CD14-positive monocyte (primary cell): ENCODE results near the gene TMEM91. TPM values are rescaled to one million over a fixed set of nuclear protein-coding genes. Genes with fewer than 3 reads are reported as not detected.
A peak's percentile ranks its signal among the peaks of the same experiment; 100 is the strongest.

ENCODE experiments used
- DNase-seq, 3 donors: peaks; one replicate each; pipeline ENCODE4 v3.0.0-alpha.2; 2011 to 2022
- H2AFZ ChIP-seq: 2 replicates; pipeline ENCODE4 v1.6.0; 2012; ENCODE audit warnings: mild to moderate bottlenecking, low read depth, low read length, inconsistent platforms; ENCODE audit not compliant: insufficient read depth, poor library complexity, severe bottlenecking
- H3K27ac ChIP-seq, 2 donors: 1 replicate in 1 of 2; 2 replicates in 1 of 2; pipeline ENCODE4 v1.5.1; 2012 to 2013; ENCODE audit warnings: low read length in 2 of 2, control low read depth in 1 of 2, inconsistent platforms in 1 of 2, low read depth in 1 of 2, mild to moderate bottlenecking in 1 of 2
- H3K27me3 ChIP-seq, 2 donors: one replicate each; pipeline versions ENCODE4 v1.6.0 to v1.6.1; 2011 to 2013; ENCODE audit warnings: low read length in 2 of 2; ENCODE audit not compliant: control insufficient read depth in 2 of 2, insufficient read depth in 2 of 2
- H3K36me3 ChIP-seq, 2 donors: replicated peaks in 1 of 2; 1 replicate in 1 of 2; 2 replicates in 1 of 2; pipeline versions ENCODE4 v1.5.1 to v1.6.1; 2012 to 2013; ENCODE audit warnings: low read length in 2 of 2, control low read depth in 1 of 2, inconsistent platforms in 1 of 2, mild to moderate bottlenecking in 1 of 2; ENCODE audit not compliant: insufficient read depth in 2 of 2, control insufficient read depth in 1 of 2
- H3K4me1 ChIP-seq, 2 donors: 1 replicate in 1 of 2; 2 replicates in 1 of 2; pipeline versions ENCODE4 v1.5.1 to v1.6.1; 2012 to 2013; ENCODE audit warnings: low read length in 2 of 2, control low read depth in 1 of 2, inconsistent platforms in 1 of 2, mild to moderate bottlenecking in 1 of 2, moderate library complexity in 1 of 2; ENCODE audit not compliant: insufficient read depth in 2 of 2, control insufficient read depth in 1 of 2
- H3K4me2 ChIP-seq: replicated peaks from 2 replicates; pipeline ENCODE3; 2012; ENCODE audit warnings: low read length, moderate library complexity, mild to moderate bottlenecking; ENCODE audit not compliant: poor library complexity, severe bottlenecking; ENCODE audit errors: extremely low read depth
- H3K4me3 ChIP-seq, 3 experiments: fragments of 200-600 bp in 1 of 3; sonication (generic) in 1 of 3; replicated peaks in 1 of 3; 1 replicate in 2 of 3; 2 replicates in 1 of 3; pipeline ENCODE4 v1.5.1; 2011 to 2013; ENCODE audit warnings: low read length in 3 of 3, mild to moderate bottlenecking in 3 of 3, control low read depth in 2 of 3, low read depth in 2 of 3, inconsistent platforms in 1 of 3, moderate library complexity in 1 of 3
- H3K79me2 ChIP-seq: 2 replicates; pipeline ENCODE4 v1.6.0; 2012; ENCODE audit warnings: mild to moderate bottlenecking, control low read depth, inconsistent platforms, low read length, moderate library complexity; ENCODE audit not compliant: insufficient read depth
- H3K9ac ChIP-seq: 2 replicates; pipeline ENCODE4 v1.6.0; 2017; ENCODE audit warnings: low read length, mild to moderate bottlenecking; ENCODE audit not compliant: insufficient read depth, poor library complexity, severe bottlenecking
- H3K9me3 ChIP-seq, 2 donors: replicated peaks in 1 of 2; 1 replicate in 1 of 2; 2 replicates in 1 of 2; pipeline versions ENCODE4 v1.5.1 to v1.6.1; 2012 to 2013; ENCODE audit warnings: low read length in 2 of 2, control low read depth in 1 of 2; ENCODE audit not compliant: control insufficient read depth in 1 of 2, insufficient read depth in 1 of 2
- H4K20me1 ChIP-seq: 2 replicates; pipeline ENCODE4 v1.6.0; 2012; ENCODE audit warnings: mild to moderate bottlenecking, low read length, control low read depth, moderate library complexity; ENCODE audit not compliant: insufficient read depth
- H3K27ac Mint-ChIP-seq, 7 donors: one replicate each; pipeline ENCODE4 v1.8.0; 2020; ENCODE audit warnings: mild to moderate bottlenecking in 7 of 7, mixed read lengths in 7 of 7, moderate library complexity in 6 of 7, inconsistent platforms in 2 of 7
- H3K27me3 Mint-ChIP-seq, 3 donors: one replicate each; pipeline ENCODE4 v1.8.0; 2021 to 2022; ENCODE audit warnings: low read depth in 3 of 3, mild to moderate bottlenecking in 3 of 3, mixed read lengths in 3 of 3, moderate library complexity in 3 of 3, inconsistent platforms in 1 of 3
- H3K36me3 Mint-ChIP-seq, 2 donors: one replicate each; pipeline ENCODE4 v1.8.0; 2020; ENCODE audit warnings: mixed read lengths in 2 of 2, inconsistent platforms in 1 of 2, mild to moderate bottlenecking in 1 of 2
- H3K4me1 Mint-ChIP-seq: one replicate; pipeline ENCODE4 v1.8.0; 2020; ENCODE audit warnings: mild to moderate bottlenecking, mixed read lengths
- H3K4me3 Mint-ChIP-seq, 2 donors: one replicate each; pipeline ENCODE4 v1.8.0; 2020; ENCODE audit warnings: mild to moderate bottlenecking in 2 of 2, mixed read lengths in 2 of 2, moderate library complexity in 1 of 2
- H3K9me3 Mint-ChIP-seq, 7 donors: one replicate each; pipeline ENCODE4 v1.8.0; 2020 to 2022; ENCODE audit warnings: mixed read lengths in 7 of 7, mild to moderate bottlenecking in 6 of 7, moderate library complexity in 6 of 7, inconsistent platforms in 2 of 7
- CTCF ChIP-seq: fragments of 200-600 bp; IDR thresholded peaks from one replicate; pipeline ENCODE4 v1.8.0; 2022; ENCODE audit warnings: antibody characterized with exemption, mild to moderate bottlenecking
- WGBS: methylation state at CpG from one replicate; pipeline ENCODE4 v1.1.5; 2013; ENCODE audit warnings: missing lambda C conversion rate; ENCODE audit not compliant: insufficient coverage; 5-methylcytosine and 5-hydroxymethylcytosine counted together
- intact Hi-C, 2 donors: fragments of 100-400 bp; cut with micrococcal nuclease; formaldehyde crosslinking; loops; one replicate each; pipeline versions ENCODE4 v1.15.0 to v1.15.1; 2023
- polyA plus RNA-seq, 3 donors: library from polyadenylated mRNA; depleted of rRNA in 1 of 3; unstranded in 2 of 3; stranded (reverse) in 1 of 3; fragments of 300-500 nt in 2 of 3; fragments of >200 nt in 1 of 3; fragmentation: Illumina TruSeq in 2 of 3; gene quantifications; 1 replicate in 2 of 3; 2 replicates in 1 of 3; pipeline ENCODE4 v1.2.3, GENCODE V29; 2012 to 2021

Gene TMEM91
- polyA plus RNA-seq, 3 donors = 29.1 to 103 (median 34.9) TPM

DNA sequence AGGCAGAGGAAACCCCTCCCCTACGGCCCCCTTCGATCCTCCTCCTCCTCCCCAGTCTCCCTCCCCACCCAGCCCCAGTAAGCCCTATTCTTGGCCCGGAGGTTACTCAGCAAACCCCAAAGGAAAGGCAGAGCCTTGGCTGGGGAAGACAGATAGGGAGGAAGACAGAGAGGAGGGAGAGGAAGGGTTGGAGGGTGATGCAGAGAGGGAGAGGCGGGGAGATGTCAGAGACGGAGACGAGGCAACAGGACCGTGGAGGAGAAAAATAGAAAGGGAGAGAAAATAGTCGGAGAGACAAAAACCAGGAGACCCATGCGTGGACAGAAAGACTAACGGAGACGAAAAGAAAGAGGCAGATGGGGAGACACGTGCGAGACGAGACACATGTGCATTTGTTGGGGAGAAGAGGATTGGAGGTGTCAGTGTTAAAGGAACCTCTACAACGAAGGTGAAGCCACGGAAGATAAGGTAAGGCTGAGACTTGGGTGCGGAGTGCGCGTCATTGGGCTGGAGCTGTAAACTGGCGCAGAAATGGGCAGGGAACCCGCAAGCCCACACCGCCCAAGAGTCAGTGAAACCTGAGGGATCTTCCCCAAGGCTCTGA, 25.5 kb upstream of the TMEM91 start:
- Mint-ChIP-seq H3K4me1 (peaks cover 50% of the 10 kb centered on the region), H3K9me3 (peaks cover 0 to 2% (median 0%) of the 10 kb centered on the region in 7 donors), H3K36me3 (peaks cover 30 to 52% of the 10 kb centered on the region in 2 donors), H3K27me3 (peaks cover 0 to 1% (median 0%) of the 10 kb centered on the region in 3 donors), H3K27ac (peak overlapping the region; percentile 84 to 98 (median 96)), H3K4me3 (peak overlapping the region; percentile 94 to 100)
- Histone ChIP-seq H3K4me2 (peak overlapping the region; percentile 94), H2AFZ (peak overlapping the region; percentile 57), H3K27ac (peak overlapping the region; percentile 7 to 88), H3K36me3 (peaks cover 22 to 39% of the 10 kb centered on the region in 2 donors), H3K4me3 (peak overlapping the region; percentile 89 to 97 (median 95)), H3K4me1 (peaks cover 43 to 47% of the 10 kb centered on the region in 2 donors), H3K79me2 (peaks cover 80% of the 10 kb centered on the region), H3K27me3 (no peaks in the 10 kb centered on the region), H3K9me3 (no peaks in the 10 kb centered on the region), H3K9ac (peak overlapping the region; percentile 93), H4K20me1 (peaks cover 78% of the 10 kb centered on the region)
- no peak for TF ChIP-seq CTCF
- intact Hi-C loops = loop anchor here (5.0 to 10.0 kb wide), 5 partner anchors 34 to 174 kb away; partner anchors contain the start of genes DMAC2 (in 1 of the 2) and HNRNPUL1 (in 1 of the 2)
- DNase-seq = no peak
- under 1% methylated on average over 19 of the region's 22 CpGs for WGBS

- peak overlapping the region; percentile 93 for H3K9ac ChIP-seq
- Mint-ChIP-seq H3K9me3 (peaks cover 0 to 2% (median 0%) of the 10 kb centered on the region in 7 donors), H3K4me1 (peaks cover 57% of the 10 kb centered on the region), H3K27me3 (peaks cover 0 to 1% (median 0%) of the 10 kb centered on the region in 3 donors), H3K4me3 (peak overlapping the region; percentile 94 to 100), H3K27ac (peak overlapping the region; percentile 92 to 98 (median 96)), H3K36me3 (peaks cover 26 to 50% of the 10 kb centered on the region in 2 donors)
- peak overlapping the region; percentile 56 to 88 for H3K27ac ChIP-seq
- WGBS = under 1% methylated on average over 55 of the region's 58 CpGs
- H3K4me2 ChIP-seq = peak overlapping the region; percentile 94
- no peaks in the 10 kb centered on the region for H3K27me3 ChIP-seq
- TF ChIP-seq CTCF = no peak
- peaks cover 14 to 31% of the 10 kb centered on the region in 2 donors for H3K36me3 ChIP-seq
- H4K20me1 ChIP-seq = peaks cover 70% of the 10 kb centered on the region
- H3K79me2 ChIP-seq = peaks cover 77% of the 10 kb centered on the region
- intact Hi-C loops = loop anchor here (5.0 to 10.0 kb wide), 5 partner anchors 34 to 173 kb away; partner anchors contain the start of genes DMAC2 (in 1 of the 2) and HNRNPUL1 (in 1 of the 2)
- peak overlapping the region; percentile 57 for H2AFZ ChIP-seq
- H3K9me3 ChIP-seq = no peaks in the 10 kb centered on the region
- H3K4me1 ChIP-seq = peaks cover 51 to 54% of the 10 kb centered on the region in 2 donors
- H3K4me3 ChIP-seq = peak overlapping the region; percentile 89 to 97 (median 95)
- peak; percentile 88 to 93 (median 90) for DNase-seq
These were observed 24.7 kb upstream of the TMEM91 start for GRCh38 chr19:41351339-41352245.
